Tibial nerve (tissue), 4 donors: ENCODE data around the gene PLEKHO2. TPM values are rescaled to one million over a fixed set of nuclear protein-coding genes. Genes with fewer than 3 reads are reported as not detected.
A peak's percentile ranks its signal among the peaks of the same experiment; 100 is the strongest.
"Not testable (repeated sequence)": the region's sequence is repeated elsewhere in the genome, so short reads cannot be mapped to it uniquely, and the experiment has no call there.

Experiments
- DNase-seq, 2 donors: peaks; one replicate each; pipeline ENCODE4 v3.0.0-alpha.2; 2019; ENCODE audit warnings: low spot score in 2 of 2
- H3K27ac ChIP-seq, 4 donors: fragments of 200-600 bp; sonication (generic) in 3 of 4; one replicate each; pipeline ENCODE4 v1.5.1; 2017 to 2019; ENCODE audit warnings: mild to moderate bottlenecking in 1 of 4
- H3K27me3 ChIP-seq, 2 donors: fragments of 200-600 bp; sonication (generic) in 1 of 2; one replicate each; pipeline versions ENCODE4 v1.5.1 to v1.6.0; 2017 to 2019
- H3K36me3 ChIP-seq, 3 donors: fragments of 200-600 bp; sonication (generic); one replicate each; pipeline ENCODE4 v1.5.1; 2018 to 2019
- H3K4me1 ChIP-seq, 4 donors: fragments of 200-600 bp; sonication (generic) in 3 of 4; one replicate each; pipeline ENCODE4 v1.5.1; 2017 to 2019
- H3K4me3 ChIP-seq, 4 donors: fragments of 200-600 bp; sonication (generic) in 3 of 4; one replicate each; pipeline ENCODE4 v1.5.1; 2017 to 2019; ENCODE audit warnings: mild to moderate bottlenecking in 1 of 4, moderate library complexity in 1 of 4
- H3K9me3 ChIP-seq, 4 donors: fragments of 200-600 bp; sonication (generic) in 3 of 4; one replicate each; pipeline ENCODE4 v1.5.1; 2017 to 2019
- CTCF ChIP-seq, 5 experiments: fragments of 200-600 bp in 3 of 5; fragments of 450-650 bp in 2 of 5; sonication (generic) in 3 of 5; IDR thresholded peaks; one replicate each; pipeline ENCODE4 v1.5.1; 2016 to 2019; ENCODE audit warnings: antibody characterized with exemption in 5 of 5, mild to moderate bottlenecking in 3 of 5, moderate library complexity in 2 of 5
- EP300 ChIP-seq, 2 donors: sonication (generic); formaldehyde crosslinking; IDR thresholded peaks; one replicate each; pipeline ENCODE4 v1.6.1; 2017; ENCODE audit warnings: antibody characterized with exemption in 2 of 2, mild to moderate bottlenecking in 1 of 2
- POLR2A ChIP-seq, 2 donors: fragments of 450-650 bp; IDR thresholded peaks; one replicate each; pipeline ENCODE4 v1.6.1; 2017; ENCODE audit warnings: antibody characterized with exemption in 2 of 2, mild to moderate bottlenecking in 2 of 2, moderate library complexity in 2 of 2
- WGBS, 2 donors: methylation state at CpG; one replicate each; pipeline ENCODE4 v1.1.5; 2018; 5-methylcytosine and 5-hydroxymethylcytosine counted together
- total RNA-seq, 4 donors: library from RNA; depleted of rRNA; stranded (reverse); fragments of >200 nt; gene quantifications; one replicate each; pipeline ENCODE4 v1.1.0, GENCODE V29; 2016

The PLEKHO2 gene
- total RNA-seq, 4 donors from 2014 or later = 40.8 to 69.9 (median 60.2) TPM

- no peak overlapping the region for H3K27ac ChIP-seq
- no peaks in the 10 kb centered on the region for H3K36me3 ChIP-seq
- no peak for DNase-seq
- H3K9me3 ChIP-seq = no peaks in the 10 kb centered on the region
- peaks cover 0 to 6% of the 10 kb centered on the region in 2 donors for H3K27me3 ChIP-seq
- WGBS, 2 donors = 63 to 67% methylated on average over 9 to 10 of the region's 10 CpGs
- peaks cover 0 to 3% (median 0%) of the 10 kb centered on the region in 4 donors for H3K4me1 ChIP-seq
- H3K4me3 ChIP-seq = no peak overlapping the region
- TF ChIP-seq EP300 (IDR thresholded peaks at IDR 0.05) (no peak), CTCF (IDR thresholded peaks at IDR 0.05) (no peak), POLR2A (IDR thresholded peaks at IDR 0.05) (no peak)
Observed at GRCh38 chr15:64808785-64809453, 32.8 kb upstream of the PLEKHO2 start.

- Histone ChIP-seq H3K4me1 (peaks cover 0 to 3% (median 0%) of the 10 kb centered on the region in 4 donors), H3K27ac (no peak overlapping the region), H3K9me3 (no peaks in the 10 kb centered on the region), H3K36me3 (no peaks in the 10 kb centered on the region), H3K27me3 (peaks cover 0 to 6% of the 10 kb centered on the region in 2 donors), H3K4me3 (no peak overlapping the region)
- TF ChIP-seq CTCF (IDR thresholded peaks at IDR 0.05) = peak; percentile 87 to 94 (median 90)
- no peak for TF ChIP-seq POLR2A (IDR thresholded peaks at IDR 0.05)
- no peak for TF ChIP-seq EP300 (IDR thresholded peaks at IDR 0.05)
- WGBS, 2 donors = 29 to 31% methylated on average over 14 of the region's 14 CpGs
- DNase-seq = peak; percentile 71 to 91
Observed at GRCh38 chr15:64809649-64810496, 31.8 kb upstream of the PLEKHO2 start.

GRCh38 chr15:64810497-64811326, 31.0 kb upstream of the PLEKHO2 start:
- H3K4me1 ChIP-seq = peaks cover 0 to 3% (median 0%) of the 10 kb centered on the region in 4 donors
- WGBS, 2 donors = 77 to 78% methylated on average over 6 of the region's 6 CpGs
- TF ChIP-seq POLR2A (IDR thresholded peaks at IDR 0.05) = no peak
- no peak for TF ChIP-seq CTCF (IDR thresholded peaks at IDR 0.05)
- no peak for TF ChIP-seq EP300 (IDR thresholded peaks at IDR 0.05)
- DNase-seq = no peak
- no peak overlapping the region for H3K27ac ChIP-seq
- H3K36me3 ChIP-seq = no peaks in the 10 kb centered on the region
- H3K9me3 ChIP-seq = no peaks in the 10 kb centered on the region
- H3K27me3 ChIP-seq = peaks cover 0 to 6% of the 10 kb centered on the region in 2 donors
- H3K4me3 ChIP-seq = no peak overlapping the region

GRCh38 chr15:64813075-64813474, 28.6 kb upstream of the PLEKHO2 start:
- 58 to 69% methylated on average over 6 of the region's 6 CpGs for WGBS, 2 donors
- Histone ChIP-seq H3K9me3 (no peaks in the 10 kb centered on the region), H3K27ac (no peak overlapping the region), H3K27me3 (peaks cover 0 to 6% of the 10 kb centered on the region in 2 donors), H3K36me3 (no peaks in the 10 kb centered on the region), H3K4me1 (peaks cover 0 to 3% (median 0%) of the 10 kb centered on the region in 4 donors), H3K4me3 (no peak overlapping the region)
- no peak for DNase-seq
- TF ChIP-seq CTCF (IDR thresholded peaks at IDR 0.05) (no peak), POLR2A (IDR thresholded peaks at IDR 0.05) (no peak), EP300 (IDR thresholded peaks at IDR 0.05) (no peak)

- H3K36me3 ChIP-seq, H3K27me3 ChIP-seq, H3K27ac ChIP-seq, H3K4me1 ChIP-seq, DNase-seq, H3K4me3 ChIP-seq, H3K9me3 ChIP-seq: not testable (repeated sequence)
- WGBS, 2 donors = 92 to 97% methylated on average over 8 of the region's 8 CpGs
Observed at GRCh38 chr15:64814283-64814682, 27.4 kb upstream of the PLEKHO2 start.

- H3K4me3 ChIP-seq, H3K27ac ChIP-seq, DNase-seq, H3K9me3 ChIP-seq, H3K36me3 ChIP-seq, H3K4me1 ChIP-seq, H3K27me3 ChIP-seq: not testable (repeated sequence)
- 76 to 88% methylated on average over 4 of the region's 4 CpGs for WGBS, 2 donors
Observed at GRCh38 chr15:64814965-64815364, 26.8 kb upstream of the PLEKHO2 start.
